CD4-positive, alpha-beta T cell (primary cell): ENCODE results near the gene AVPR1B. TPM values are rescaled to one million over a fixed set of nuclear protein-coding genes. Genes with fewer than 3 reads are reported as not detected.

Experiments used
- ATAC-seq: fragments of 200-7000 bp; cut with Tn5 transposase; one replicate; pipeline ENCODE4 v1.10.0; 2022; ENCODE audit warnings: mild to moderate bottlenecking; ENCODE audit not compliant: poor library complexity
- CTCF ChIA-PET: fragments of 350-600 bp; sonication (Branson Sonifier 250); formaldehyde crosslinking; loops from one replicate; lab custom pipeline; 2021; ENCODE audit warnings: antibody characterized with exemption, inconsistent platforms; lab: Charles Lee
- POLR2A ChIA-PET: fragments of 350-600 bp; sonication (Branson Sonifier 250); formaldehyde crosslinking; loops from one replicate; lab custom pipeline; 2021; ENCODE audit warnings: antibody characterized with exemption, inconsistent platforms; lab: Charles Lee
- DNase-seq, 14 experiments: peaks; one replicate each; pipeline ENCODE4 v3.0.0-alpha.2; 2013 to 2020; ENCODE audit warnings: mixed read lengths in 2 of 14
- H3K27ac ChIP-seq, 2 donors: one replicate each; pipeline versions ENCODE4 v1.5.1 to v1.7.0; 2013; ENCODE audit warnings: low read length in 2 of 2, low read depth in 1 of 2, mild to moderate bottlenecking in 1 of 2
- H3K27me3 ChIP-seq, 2 experiments: 1 replicate in 1 of 2; 2 replicates in 1 of 2; pipeline versions ENCODE4 v1.6.1 to v1.7.0; 2013; ENCODE audit warnings: low read length in 2 of 2, control low read depth in 1 of 2, mild to moderate bottlenecking in 1 of 2, moderate library complexity in 1 of 2; ENCODE audit not compliant: insufficient read depth in 2 of 2, control insufficient read depth in 1 of 2
- H3K36me3 ChIP-seq: one replicate; pipeline ENCODE4 v1.6.1; 2013; ENCODE audit warnings: low read length, control low read depth; ENCODE audit not compliant: insufficient read depth
- H3K4me1 ChIP-seq: one replicate; pipeline ENCODE4 v1.6.1; 2013; ENCODE audit warnings: low read length, control low read depth; ENCODE audit not compliant: insufficient read depth
- H3K4me3 ChIP-seq: one replicate; pipeline ENCODE4 v1.5.1; 2013; ENCODE audit warnings: mild to moderate bottlenecking, low read length, moderate library complexity
- H3K9me3 ChIP-seq, 2 experiments: 1 replicate in 1 of 2; 2 replicates in 1 of 2; pipeline versions ENCODE4 v1.6.1 to v1.7.0; 2013; ENCODE audit warnings: low read length in 2 of 2, mild to moderate bottlenecking in 2 of 2, control low read depth in 1 of 2, moderate library complexity in 1 of 2; ENCODE audit not compliant: control insufficient read depth in 1 of 2, insufficient read depth in 1 of 2
- H3K27ac Mint-ChIP-seq: one replicate; pipeline ENCODE4 v1.8.0; 2020; ENCODE audit warnings: mixed read lengths
- H3K27me3 Mint-ChIP-seq: one replicate; pipeline ENCODE4 v1.8.0; 2021; ENCODE audit warnings: mixed read lengths
- H3K36me3 Mint-ChIP-seq: one replicate; pipeline ENCODE4 v1.8.0; 2021; ENCODE audit warnings: low read depth, mixed read lengths
- H3K4me1 Mint-ChIP-seq: one replicate; pipeline ENCODE4 v1.8.0; 2021; ENCODE audit warnings: low read depth, mixed read lengths
- H3K4me3 Mint-ChIP-seq: one replicate; pipeline ENCODE4 v1.8.0; 2020; ENCODE audit warnings: mild to moderate bottlenecking, mixed read lengths
- H3K9me3 Mint-ChIP-seq: one replicate; pipeline ENCODE4 v1.8.0; 2020; ENCODE audit warnings: mixed read lengths
- intact Hi-C, 2 experiments: fragments of 100-400 bp; cut with DNase I in 1 of 2; cut with micrococcal nuclease in 1 of 2; formaldehyde crosslinking; loops; one replicate each; pipeline versions ENCODE4 v1.15.1 to v1.9.0; 2023 to 2025; cut with DNase I, micrococcal nuclease
- total RNA-seq, 174 experiments: library from RNA in 2 of 174; stranded (reverse) in 2 of 174; gene quantifications; one replicate each; pipeline ENCODE4 v1.2.3 and lab custom pipeline; 2021 to 2026
- TF ChIP-seq, protein P1 (sequence below): fragments of 200-600 bp; IDR thresholded peaks from one replicate; pipeline ENCODE4 v1.8.0; 2022; ENCODE audit warnings: antibody characterized with exemption, mild to moderate bottlenecking

The AVPR1B gene
- total RNA-seq, 2 experiments from 2014 or later, result not detected

DNA sequence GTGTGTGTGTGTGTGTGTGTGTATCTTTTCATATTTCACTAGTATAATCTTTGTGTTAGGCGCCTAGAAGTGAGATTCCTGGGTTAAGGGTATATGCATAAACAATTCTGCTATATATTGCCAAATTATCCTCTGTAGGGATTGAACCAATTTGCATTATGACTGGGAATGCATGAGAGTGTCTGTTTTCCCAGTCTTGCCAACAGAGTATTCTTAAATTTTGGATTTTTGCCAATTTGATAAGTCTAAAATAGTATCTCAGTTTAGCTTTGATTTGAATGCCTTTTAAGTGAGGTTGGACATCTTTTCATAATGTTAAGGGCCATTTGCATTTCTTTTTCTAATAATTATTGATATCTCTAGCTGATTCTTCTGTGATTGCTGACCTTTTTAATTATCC, 8.2 kb upstream of the AVPR1B start:
- peaks cover 2% of the 10 kb centered on the region for H3K9me3 Mint-ChIP-seq
- H3K4me1 ChIP-seq, result no peaks in the 10 kb centered on the region
- TF ChIP-seq, protein P1, sequence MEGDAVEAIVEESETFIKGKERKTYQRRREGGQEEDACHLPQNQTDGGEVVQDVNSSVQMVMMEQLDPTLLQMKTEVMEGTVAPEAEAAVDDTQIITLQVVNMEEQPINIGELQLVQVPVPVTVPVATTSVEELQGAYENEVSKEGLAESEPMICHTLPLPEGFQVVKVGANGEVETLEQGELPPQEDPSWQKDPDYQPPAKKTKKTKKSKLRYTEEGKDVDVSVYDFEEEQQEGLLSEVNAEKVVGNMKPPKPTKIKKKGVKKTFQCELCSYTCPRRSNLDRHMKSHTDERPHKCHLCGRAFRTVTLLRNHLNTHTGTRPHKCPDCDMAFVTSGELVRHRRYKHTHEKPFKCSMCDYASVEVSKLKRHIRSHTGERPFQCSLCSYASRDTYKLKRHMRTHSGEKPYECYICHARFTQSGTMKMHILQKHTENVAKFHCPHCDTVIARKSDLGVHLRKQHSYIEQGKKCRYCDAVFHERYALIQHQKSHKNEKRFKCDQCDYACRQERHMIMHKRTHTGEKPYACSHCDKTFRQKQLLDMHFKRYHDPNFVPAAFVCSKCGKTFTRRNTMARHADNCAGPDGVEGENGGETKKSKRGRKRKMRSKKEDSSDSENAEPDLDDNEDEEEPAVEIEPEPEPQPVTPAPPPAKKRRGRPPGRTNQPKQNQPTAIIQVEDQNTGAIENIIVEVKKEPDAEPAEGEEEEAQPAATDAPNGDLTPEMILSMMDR, result no peak
- H3K4me1 Mint-ChIP-seq, result no peaks in the 10 kb centered on the region
- no peaks in the 10 kb centered on the region for H3K36me3 ChIP-seq
- peaks cover 58% of the 10 kb centered on the region for H3K27me3 Mint-ChIP-seq
- DNase-seq (no peak), ATAC-seq (no peak)
- H3K27ac Mint-ChIP-seq, result no peak overlapping the region
- no peak overlapping the region for H3K27ac ChIP-seq
- POLR2A ChIA-PET, result no interaction called here
- H3K36me3 Mint-ChIP-seq, result no peaks in the 10 kb centered on the region
- H3K27me3 ChIP-seq, result peaks cover 3 to 27% of the 10 kb centered on the region in 2 experiments
- CTCF ChIA-PET, result no interaction called here
- no peak overlapping the region for H3K4me3 Mint-ChIP-seq
- intact Hi-C loops, result no loop called here
- peaks cover 0 to 17% of the 10 kb centered on the region in 2 experiments for H3K9me3 ChIP-seq
- H3K4me3 ChIP-seq, result no peak overlapping the region

DNA sequence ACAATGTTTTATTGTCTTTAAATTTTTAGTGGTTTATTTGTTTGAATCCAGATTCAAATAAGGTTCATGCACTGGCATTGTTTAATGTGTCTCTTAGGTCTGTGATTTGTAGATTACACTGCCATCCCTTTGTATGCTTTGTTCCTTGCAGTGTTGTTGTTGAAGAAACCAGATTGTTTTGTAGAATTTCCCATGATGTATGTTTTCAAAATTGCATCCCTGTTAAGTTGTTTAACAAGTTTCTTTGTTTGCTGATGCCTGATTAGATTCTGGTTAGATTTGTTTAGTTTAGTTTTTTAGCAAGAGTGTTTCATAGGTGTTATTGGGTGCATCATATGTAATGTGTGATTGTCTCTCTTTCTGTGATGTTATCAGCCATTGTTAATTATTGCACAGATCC, 5.5 kb upstream of the AVPR1B start:
- DNase-seq, result no peak

DNA sequence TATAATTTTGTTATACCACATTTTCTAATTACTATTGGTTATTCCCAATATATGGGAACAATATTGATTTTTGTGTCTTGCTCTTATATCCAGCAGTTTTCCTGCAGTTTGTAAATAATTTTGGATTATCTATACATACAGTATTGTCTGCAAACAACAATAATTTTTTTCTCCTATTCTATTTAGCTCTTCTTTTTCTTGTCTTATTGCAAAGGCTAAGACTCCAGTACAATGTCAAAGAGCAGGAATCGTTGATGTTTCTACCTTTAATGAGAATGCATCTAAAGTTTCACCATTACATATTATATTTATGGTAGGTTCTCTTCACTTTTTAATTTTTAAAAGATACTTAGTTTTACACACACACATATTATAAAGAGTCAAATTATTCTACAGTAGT, 4.1 kb upstream of the AVPR1B start:
- no peak for DNase-seq
- TF ChIP-seq, protein P1, result no peak
- ChIA-PET CTCF (no interaction called here), POLR2A (no interaction called here)
- H3K36me3 ChIP-seq, result no peaks in the 10 kb centered on the region
- no peak overlapping the region for H3K27ac ChIP-seq
- H3K9me3 ChIP-seq, result peaks cover 7 to 17% of the 10 kb centered on the region in 2 experiments
- Mint-ChIP-seq H3K4me3 (no peak overlapping the region), H3K36me3 (no peaks in the 10 kb centered on the region), H3K9me3 (peaks cover 3% of the 10 kb centered on the region), H3K27me3 (peaks cover 66% of the 10 kb centered on the region), H3K27ac (no peak overlapping the region), H3K4me1 (no peaks in the 10 kb centered on the region)
- intact Hi-C loops, result no loop called here
- H3K4me3 ChIP-seq, result no peak overlapping the region
- H3K4me1 ChIP-seq, result peaks cover 10% of the 10 kb centered on the region
- peaks cover 20 to 42% of the 10 kb centered on the region in 2 experiments for H3K27me3 ChIP-seq
- no peak for ATAC-seq

More for the DNA sequence above, 5.5 kb upstream of the AVPR1B start:
- Histone ChIP-seq H3K4me1 (peaks cover 3% of the 10 kb centered on the region), H3K9me3 (peaks cover 0 to 17% of the 10 kb centered on the region in 2 experiments), H3K27ac (no peak overlapping the region), H3K27me3 (peaks cover 12 to 31% of the 10 kb centered on the region in 2 experiments), H3K4me3 (no peak overlapping the region), H3K36me3 (no peaks in the 10 kb centered on the region)
- POLR2A ChIA-PET, result no interaction called here
- Mint-ChIP-seq H3K4me1 (no peaks in the 10 kb centered on the region), H3K4me3 (no peak overlapping the region), H3K27me3 (peaks cover 67% of the 10 kb centered on the region), H3K27ac (no peak overlapping the region), H3K36me3 (no peaks in the 10 kb centered on the region), H3K9me3 (peaks cover 3% of the 10 kb centered on the region)
- intact Hi-C loops, result no loop called here
- TF ChIP-seq, protein P1, result no peak
- CTCF ChIA-PET, result no interaction called here
- ATAC-seq, result no peak
